Limb (tissue), 2 donors: ENCODE measurements around the gene MAST4.
"Not testable (repeated sequence)": the region's sequence is repeated elsewhere in the genome, so short reads cannot be mapped to it uniquely, and the experiment has no call there.

ENCODE experiments used
- DNase-seq, 2 donors: peaks; one replicate each; pipeline ENCODE4 v3.0.0-alpha.2; 2016; ENCODE audit errors: extremely low spot score in 2 of 2

The MAST4 gene

DNA sequence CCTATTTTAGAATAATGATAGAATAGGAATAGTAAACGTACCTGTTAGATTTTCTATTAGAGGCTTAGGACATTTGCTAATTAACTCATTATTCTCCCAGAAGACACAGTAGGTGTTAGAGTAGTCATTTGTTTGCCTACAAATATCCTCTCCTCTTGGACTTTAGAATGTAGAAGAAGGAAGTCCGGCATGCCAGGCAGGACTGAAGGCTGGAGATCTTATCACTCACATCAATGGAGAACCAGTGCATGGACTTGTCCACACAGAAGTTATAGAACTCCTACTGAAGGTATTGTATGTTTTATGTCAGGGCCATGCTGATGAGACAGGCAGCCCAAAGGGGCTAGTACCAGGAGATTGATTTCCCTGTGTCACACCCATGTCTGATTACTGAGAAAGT is 557.1 kb downstream of the MAST4 start:
- no peak for DNase-seq

GRCh38 chr5:67154556-67155206 is 558.5 kb downstream of the MAST4 start:
- DNase-seq, result no peak

DNA sequence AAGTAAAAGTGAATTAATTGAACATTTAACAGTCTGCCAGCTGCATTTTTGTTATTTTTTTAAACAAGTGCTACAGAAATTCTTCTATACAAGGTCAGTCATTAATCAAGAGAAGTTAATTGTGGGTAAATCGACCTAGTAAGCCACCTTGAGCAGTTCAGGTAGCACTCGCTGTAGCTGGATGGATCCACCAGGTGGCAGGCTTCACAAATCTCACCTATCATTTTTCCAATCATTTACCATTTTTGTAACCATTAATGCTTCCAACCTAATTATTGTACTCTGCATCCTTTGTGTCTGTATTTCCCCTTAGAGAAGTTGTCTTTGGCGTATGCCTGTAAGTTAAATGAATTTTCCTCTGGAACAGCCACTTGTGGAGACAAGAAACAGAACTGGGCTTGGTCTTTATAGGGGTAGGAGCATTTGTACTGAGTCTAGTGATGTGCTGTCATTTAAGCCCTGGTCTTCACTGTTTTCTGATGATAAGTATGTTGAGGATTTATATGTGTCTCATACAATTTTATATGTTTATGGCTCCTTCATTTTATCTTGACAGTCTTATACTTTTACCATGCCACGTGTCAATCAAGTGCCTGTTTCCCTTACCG is 560.9 kb downstream of the MAST4 start:
- peak; percentile 7 to 38 for DNase-seq

DNA sequence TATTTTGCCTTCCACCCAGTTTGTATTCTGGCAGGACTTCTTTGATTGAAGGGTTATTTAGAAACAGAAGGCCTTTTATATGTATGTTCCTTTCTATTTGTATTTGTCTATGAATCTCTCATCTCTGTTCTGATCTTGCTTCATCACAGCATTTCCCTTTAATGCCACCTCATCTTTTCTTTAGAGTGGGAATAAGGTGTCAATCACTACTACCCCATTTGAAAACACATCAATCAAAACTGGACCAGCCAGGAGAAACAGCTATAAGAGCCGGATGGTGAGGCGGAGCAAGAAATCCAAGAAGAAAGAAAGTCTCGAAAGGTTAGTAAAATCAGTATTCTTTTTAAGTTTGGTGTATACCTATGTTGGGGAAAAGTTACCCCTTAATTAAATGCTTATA is 564.1 kb downstream of the MAST4 start:
- no peak for DNase-seq

GRCh38 chr5:67160985-67161384 is 564.8 kb downstream of the MAST4 start:
- DNase-seq, result no peak

GRCh38 chr5:67161767-67162166 is 565.6 kb downstream of the MAST4 start:
- DNase-seq, result no peak

DNA sequence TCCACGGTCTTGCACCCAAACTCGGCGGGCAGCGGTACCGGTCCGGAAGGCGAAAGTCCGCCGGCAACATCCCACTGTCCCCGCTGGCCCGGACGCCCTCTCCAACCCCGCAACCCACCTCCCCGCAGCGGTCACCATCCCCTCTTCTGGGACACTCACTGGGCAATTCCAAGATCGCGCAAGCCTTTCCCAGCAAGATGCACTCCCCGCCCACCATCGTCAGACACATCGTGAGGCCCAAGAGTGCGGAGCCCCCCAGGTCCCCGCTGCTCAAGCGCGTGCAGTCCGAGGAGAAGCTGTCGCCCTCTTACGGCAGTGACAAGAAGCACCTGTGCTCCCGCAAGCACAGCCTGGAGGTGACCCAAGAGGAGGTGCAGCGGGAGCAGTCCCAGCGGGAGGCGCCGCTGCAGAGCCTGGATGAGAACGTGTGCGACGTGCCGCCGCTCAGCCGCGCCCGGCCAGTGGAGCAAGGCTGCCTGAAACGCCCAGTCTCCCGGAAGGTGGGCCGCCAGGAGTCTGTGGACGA is 567.1 kb downstream of the MAST4 start:
- DNase-seq, result no peak

- no peak for DNase-seq
These were observed 567.8 kb downstream of the MAST4 start for GRCh38 chr5:67163863-67164595.

DNA sequence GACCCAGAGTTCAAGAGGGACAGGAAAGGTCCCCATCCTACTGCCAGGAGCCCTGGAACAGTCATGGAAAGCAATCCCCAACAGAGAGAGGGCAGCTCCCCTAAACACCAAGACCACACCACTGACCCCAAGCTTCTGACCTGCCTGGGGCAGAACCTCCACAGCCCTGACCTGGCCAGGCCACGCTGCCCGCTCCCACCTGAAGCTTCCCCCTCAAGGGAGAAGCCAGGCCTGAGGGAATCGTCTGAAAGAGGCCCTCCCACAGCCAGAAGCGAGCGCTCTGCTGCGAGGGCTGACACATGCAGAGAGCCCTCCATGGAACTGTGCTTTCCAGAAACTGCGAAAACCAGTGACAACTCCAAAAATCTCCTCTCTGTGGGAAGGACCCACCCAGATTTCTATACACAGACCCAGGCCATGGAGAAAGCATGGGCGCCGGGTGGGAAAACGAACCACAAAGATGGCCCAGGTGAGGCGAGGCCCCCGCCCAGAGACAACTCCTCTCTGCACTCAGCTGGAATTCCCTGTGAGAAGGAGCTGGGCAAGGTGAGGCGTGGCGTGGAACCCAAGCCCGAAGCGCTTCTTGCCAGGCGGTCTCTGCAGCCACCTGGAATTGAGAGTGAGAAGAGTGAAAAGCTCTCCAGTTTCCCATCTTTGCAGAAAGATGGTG is 568.8 kb downstream of the MAST4 start:
- DNase-seq, result no peak

DNA sequence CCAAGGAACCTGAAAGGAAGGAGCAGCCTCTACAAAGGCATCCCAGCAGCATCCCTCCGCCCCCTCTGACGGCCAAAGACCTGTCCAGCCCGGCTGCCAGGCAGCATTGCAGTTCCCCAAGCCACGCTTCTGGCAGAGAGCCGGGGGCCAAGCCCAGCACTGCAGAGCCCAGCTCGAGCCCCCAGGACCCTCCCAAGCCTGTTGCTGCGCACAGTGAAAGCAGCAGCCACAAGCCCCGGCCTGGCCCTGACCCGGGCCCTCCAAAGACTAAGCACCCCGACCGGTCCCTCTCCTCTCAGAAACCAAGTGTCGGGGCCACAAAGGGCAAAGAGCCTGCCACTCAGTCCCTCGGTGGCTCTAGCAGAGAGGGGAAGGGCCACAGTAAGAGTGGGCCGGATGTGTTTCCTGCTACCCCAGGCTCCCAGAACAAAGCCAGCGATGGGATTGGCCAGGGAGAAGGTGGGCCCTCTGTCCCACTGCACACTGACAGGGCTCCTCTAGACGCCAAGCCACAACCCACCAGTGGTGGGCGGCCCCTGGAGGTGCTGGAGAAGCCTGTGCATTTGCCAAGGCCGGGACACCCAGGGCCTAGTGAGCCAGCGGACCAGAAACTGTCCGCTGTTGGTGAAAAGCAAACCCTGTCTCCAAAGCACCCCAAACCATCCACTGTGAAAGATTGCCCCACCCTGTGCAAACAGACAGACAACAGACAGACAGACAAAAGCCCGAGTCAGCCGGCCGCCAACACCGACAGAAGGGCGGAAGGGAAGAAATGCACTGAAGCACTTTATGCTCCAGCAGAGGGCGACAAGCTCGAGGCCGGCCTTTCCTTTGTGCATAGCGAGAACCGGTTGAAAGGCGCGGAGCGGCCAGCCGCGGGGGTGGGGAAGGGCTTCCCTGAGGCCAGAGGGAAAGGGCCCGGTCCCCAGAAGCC is 569.6 kb downstream of the MAST4 start:
- DNase-seq, result peak; percentile 83 to 85

DNA sequence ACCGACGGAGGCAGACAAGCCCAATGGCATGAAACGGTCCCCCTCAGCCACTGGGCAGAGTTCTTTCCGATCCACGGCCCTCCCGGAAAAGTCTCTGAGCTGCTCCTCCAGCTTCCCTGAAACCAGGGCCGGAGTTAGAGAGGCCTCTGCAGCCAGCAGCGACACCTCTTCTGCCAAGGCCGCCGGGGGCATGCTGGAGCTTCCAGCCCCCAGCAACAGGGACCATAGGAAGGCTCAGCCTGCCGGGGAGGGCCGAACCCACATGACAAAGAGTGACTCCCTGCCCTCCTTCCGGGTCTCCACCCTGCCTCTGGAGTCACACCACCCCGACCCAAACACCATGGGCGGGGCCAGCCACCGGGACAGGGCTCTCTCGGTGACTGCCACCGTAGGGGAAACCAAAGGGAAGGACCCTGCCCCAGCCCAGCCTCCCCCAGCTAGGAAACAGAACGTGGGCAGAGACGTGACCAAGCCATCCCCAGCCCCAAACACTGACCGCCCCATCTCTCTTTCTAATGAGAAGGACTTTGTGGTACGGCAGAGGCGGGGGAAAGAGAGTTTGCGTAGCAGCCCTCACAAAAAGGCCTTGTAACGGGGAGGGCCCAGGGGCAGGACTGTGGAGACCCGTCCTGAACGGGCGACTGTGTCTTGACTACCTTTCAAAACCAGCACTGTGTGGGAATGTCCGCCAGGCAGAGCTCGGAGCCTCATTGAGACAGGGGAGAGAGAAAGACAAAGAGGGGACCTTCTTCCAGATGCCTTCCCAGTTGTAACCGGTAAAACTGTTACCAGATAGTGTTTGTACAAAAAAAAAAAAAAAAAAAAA is 570.5 kb downstream of the MAST4 start:
- DNase-seq, result no peak

GRCh38 chr5:67168069-67168468 is 571.9 kb downstream of the MAST4 start:
- DNase-seq, result no peak

- no peak for DNase-seq
These were observed 574.6 kb downstream of the MAST4 start for GRCh38 chr5:67170767-67171166.

- not testable (repeated sequence) for DNase-seq
These were observed 577.2 kb downstream of the MAST4 start for GRCh38 chr5:67173351-67173750.

DNA sequence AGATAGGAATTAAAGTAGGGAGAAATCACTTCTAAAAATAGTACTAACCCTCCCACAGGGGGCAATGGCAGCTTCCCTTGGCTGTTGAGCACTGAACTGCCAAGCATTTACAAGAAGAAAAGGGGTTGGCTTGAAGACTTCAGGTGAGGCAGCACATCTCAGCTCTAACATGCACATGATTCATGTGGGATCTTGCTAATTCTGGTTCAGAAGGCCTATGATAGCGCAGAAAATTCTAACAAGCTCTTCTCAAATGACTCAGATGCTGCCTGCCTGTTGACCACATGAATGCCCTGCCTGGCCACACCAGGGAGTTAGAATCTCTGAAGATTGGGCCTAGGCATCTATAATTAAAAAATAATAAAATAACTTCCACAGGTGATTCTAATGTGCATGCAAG is 577.8 kb downstream of the MAST4 start:
- no peak for DNase-seq

- DNase-seq, result no peak
These were observed 580.7 kb downstream of the MAST4 start for GRCh38 chr5:67176936-67177335.

DNA sequence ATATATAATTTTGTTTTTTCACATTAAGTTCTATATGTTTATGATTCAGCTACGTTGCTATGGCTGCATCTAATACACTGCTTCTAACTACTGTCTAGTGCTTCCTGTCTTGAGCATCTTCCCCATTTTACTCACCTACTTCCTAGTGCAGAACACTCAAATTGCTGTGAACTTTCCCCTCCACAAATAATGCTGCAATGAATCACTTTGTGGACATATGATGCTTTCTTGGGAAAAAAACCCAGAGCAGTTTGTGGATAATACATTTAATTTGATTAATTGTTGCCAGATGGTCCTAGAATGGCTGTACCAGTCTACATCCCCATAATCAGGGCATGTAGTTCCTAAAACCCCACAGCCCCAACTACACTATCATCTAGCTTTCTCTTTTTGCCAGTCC is 581.9 kb downstream of the MAST4 start:
- no peak for DNase-seq

GRCh38 chr5:67178966-67179365 is 582.8 kb downstream of the MAST4 start:
- DNase-seq, result no peak

GRCh38 chr5:67179697-67180361 is 583.6 kb downstream of the MAST4 start:
- DNase-seq, result no peak
